ENCODE measurements around the gene LHFPL3.

- TF ChIP-seq POLR2A (IDR thresholded peaks at IDR 0.05) (no peak), CTCF (IDR thresholded peaks at IDR 0.05) (no peak)
Measured at GRCh38 chr7:104604706-104605105, 276.3 kb downstream of the LHFPL3 start.

All from Peyer's patch (tissue), 4 donors.